Measurements from ENCODE around the gene CSTB. TPM values are rescaled to one million over a fixed set of nuclear protein-coding genes. Genes with fewer than 3 reads are reported as not detected.
A peak's percentile ranks its signal among the peaks of the same experiment; 100 is the strongest.

The CSTB gene
- total and polyA plus RNA-seq, 2 of the 8 experiments (the other 6 are each of a cell fraction or from before 2014, with no cell fraction given), result 53.8 to 64.1 TPM

GRCh38 chr21:43733060-43733459 is 43.0 kb downstream of the CSTB start:
- H3K9ac ChIP-seq (replicated peaks in 1 of 4; ENCODE audit: extremely low read depth in 1 of 4, low read depth in 3 of 4, low read length in 3 of 4), result no peak overlapping the region
- 70% methylated on average over 10 of the region's 10 CpGs; no CpG with 5 or more reads in 1 of the 2 experiments for WGBS, 2 experiments (ENCODE audit: extremely low coverage in 1 of 2, insufficient coverage in 1 of 2, insufficient read length in 1 of 2, insufficient replicate concordance in 2 of 2, low coverage in 1 of 2, low lambda C conversion rate in 2 of 2, missing lambda C conversion rate in 1 of 2)
- no peak overlapping the region for H2AFZ ChIP-seq (ENCODE audit: low read length)
- no peak overlapping the region for H3K14ac ChIP-seq (ENCODE audit: insufficient read length)
- no peak overlapping the region for H3K23ac ChIP-seq (ENCODE audit: insufficient read length)
- peaks cover 9% of the 10 kb centered on the region; the same call in 1 of the 2 replicates for H3K23me2 ChIP-seq (ENCODE audit: low read depth, low read length)
- H3K4me2 ChIP-seq (ENCODE audit: insufficient read depth in 1 of 2, low read depth in 2 of 2, low read length in 2 of 2), result no peak overlapping the region
- H3K18ac ChIP-seq (ENCODE audit: extremely low read depth, low read length), result no peak overlapping the region
- no peak overlapping the region for H2BK15ac ChIP-seq (ENCODE audit: low read length)
- no peaks in the 10 kb centered on the region for H3K36me3 ChIP-seq (ENCODE audit: control insufficient read depth in 2 of 4, insufficient read depth in 4 of 4, low read length in 3 of 4)
- H3K9me3 ChIP-seq (ENCODE audit: insufficient read depth in 2 of 2, low read depth in 1 of 2, low read length in 1 of 2), result no peaks in the 10 kb centered on the region
- ChIA-PET CTCF (ENCODE audit: partially characterized antibody) (no interaction called here), POLR2A (ENCODE audit: partially characterized antibody) (interaction anchor here (0.9 to 6.8 kb wide), 2 partner anchors 12 to 15 kb away, joined by 3 to 41 read pairs; partner anchors contain the start of gene PDXK)
- H4K20me1 ChIP-seq (replicated peaks in 1 of 2; ENCODE audit: control insufficient read depth in 1 of 2, insufficient read depth in 2 of 2, low read length in 2 of 2), result peaks cover 4 to 20% of the 10 kb centered on the region in 2 experiments
- no peak overlapping the region for H3K27ac ChIP-seq (ENCODE audit: low read depth, low read length)
- no peak overlapping the region for H4K91ac ChIP-seq (replicated peaks; ENCODE audit: insufficient read length, low read length)
- no peak for FAIRE-seq
- H2BK12ac ChIP-seq (ENCODE audit: low read depth, low read length), result no peak overlapping the region
- no peak overlapping the region for H3K4me3 ChIP-seq (ENCODE audit: extremely low read depth in 1 of 4, insufficient read depth in 2 of 4, low read depth in 3 of 4, low read length in 4 of 4)
- H2AK5ac ChIP-seq (ENCODE audit: low read depth, low read length), result no peak overlapping the region
- H3K4me1 ChIP-seq (replicated peaks in 1 of 4; ENCODE audit: control insufficient read depth in 3 of 4, insufficient read depth in 4 of 4, low read length in 3 of 4), result peaks cover 0 to 10% (median 6%) of the 10 kb centered on the region in 4 experiments; a peak in 6 of 7 replicates
- H2BK20ac ChIP-seq (ENCODE audit: low read length), result no peak overlapping the region
- peaks cover 0 to 34% of the 10 kb centered on the region in 2 experiments; a peak in 3 of 4 replicates for H3K79me2 ChIP-seq (ENCODE audit: control insufficient read depth in 1 of 2, insufficient read depth in 2 of 2, low read length in 2 of 2)
- H3K79me1 ChIP-seq (ENCODE audit: low read depth, low read length), result peaks cover 2% of the 10 kb centered on the region; the same call in 1 of the 2 replicates
- no peak overlapping the region for H2BK120ac ChIP-seq (replicated peaks; ENCODE audit: low read depth, low read length)
- H3K56ac ChIP-seq (replicated peaks; ENCODE audit: insufficient read length, low read depth, low read length), result no peak overlapping the region
- no peak overlapping the region for H3K4ac ChIP-seq (replicated peaks; ENCODE audit: insufficient read length, low read depth, low read length)
- DNase-seq (ENCODE audit: low read depth in 1 of 2, low spot score in 2 of 2), result no peak
- H4K8ac ChIP-seq (ENCODE audit: extremely low read depth, insufficient read depth, low read length), result 0 out of 2 replicates have a peak overlapping the region, but pooled peaks have one; percentile 3
- no peak overlapping the region for H2BK5ac ChIP-seq (ENCODE audit: low read depth, low read length)
- no peaks in the 10 kb centered on the region for H3K27me3 ChIP-seq (replicated peaks in 1 of 4; ENCODE audit: control insufficient read depth in 3 of 4, extremely low read depth in 1 of 4, insufficient read depth in 3 of 4, low read length in 3 of 4)
- no peak overlapping the region for H4K5ac ChIP-seq (ENCODE audit: insufficient read length, low read depth, low read length)
- TF ChIP-seq POU5F1 (IDR thresholded peaks at IDR 0.05; ENCODE audit: low read depth, low read length), result no peak
- no peak for TF ChIP-seq ATF2 (IDR thresholded peaks at IDR 0.05; ENCODE audit: low read length)
- TF ChIP-seq JUND (IDR thresholded peaks at IDR 0.05; ENCODE audit: low read length), result no peak
- no peak for TF ChIP-seq CEBPB (IDR thresholded peaks at IDR 0.05; ENCODE audit: low read depth, low read length)
- no peak for TF ChIP-seq USF2 (IDR thresholded peaks at IDR 0.05; ENCODE audit: low read length)
- TF ChIP-seq ATF3 (IDR thresholded peaks at IDR 0.05; ENCODE audit: insufficient read depth, low read depth, low read length), result no peak
